H1 (cell line): ENCODE measurements around the gene SERPINE2.

Experiments
- ATF2 ChIP-seq: IDR thresholded peaks from 2 replicates; pipeline ENCODE4 v1.6.1; 2012; ENCODE audit warnings: low read length, inconsistent platforms
- CBX8 ChIP-seq: fragments of 300-800, 300-1000 bp; sonication (generic); IDR thresholded peaks from 2 replicates; pipeline ENCODE4 v1.7.1; 2016; ENCODE audit warnings: low read depth, low read length, borderline replicate concordance
- CHD2 ChIP-seq: IDR thresholded peaks from 2 replicates; pipeline ENCODE4 v1.6.1; 2012; ENCODE audit warnings: low read length, improper control_type of control experiment
- CTCF ChIP-seq, 3 experiments: IDR thresholded peaks; 1 replicate in 2 of 3; 2 replicates in 1 of 3; pipeline versions ENCODE4 v1.5.1 to v1.6.1; 2011; ENCODE audit warnings: low read length in 3 of 3, mild to moderate bottlenecking in 3 of 3, inconsistent platforms in 2 of 3, low read depth in 1 of 3, moderate library complexity in 1 of 3; ENCODE audit not compliant: insufficient read depth in 1 of 3; ENCODE audit errors: control extremely low read depth in 1 of 3
- EGR1 ChIP-seq: IDR thresholded peaks from 2 replicates; pipeline ENCODE4 v1.6.1; 2011; ENCODE audit warnings: low read depth, low read length, borderline replicate concordance
- EZH2 ChIP-seq: fragments of 200-600 bp; sonication (generic); IDR thresholded peaks from 2 replicates; pipeline ENCODE4 v1.7.1; 2012; ENCODE audit warnings: low read depth, mild to moderate bottlenecking, moderate library complexity, low read length, inconsistent platforms; ENCODE audit not compliant: severe bottlenecking
- FOSL1 ChIP-seq: IDR thresholded peaks from 2 replicates; pipeline ENCODE4 v1.6.1; 2011; ENCODE audit warnings: mild to moderate bottlenecking, low read depth, low read length, moderate library complexity; ENCODE audit not compliant: insufficient read depth
- JUN ChIP-seq: IDR thresholded peaks from 2 replicates; pipeline ENCODE4 v1.6.1; 2011; ENCODE audit warnings: low read depth, mild to moderate bottlenecking, improper control_type of control experiment, low read length
- MAFK ChIP-seq: IDR thresholded peaks from 2 replicates; pipeline ENCODE4 v1.6.1; 2012; ENCODE audit warnings: low read depth, mild to moderate bottlenecking, improper control_type of control experiment, low read length
- MAX ChIP-seq: IDR thresholded peaks from 2 replicates; pipeline ENCODE4 v1.6.1; 2012; ENCODE audit warnings: inconsistent platforms
- NANOG ChIP-seq: IDR thresholded peaks from 2 replicates; pipeline ENCODE4 v1.6.1; 2011; ENCODE audit warnings: low read length, low read depth, mild to moderate bottlenecking, inconsistent platforms; ENCODE audit not compliant: insufficient read depth, poor library complexity, severe bottlenecking
- RAD21 ChIP-seq, 2 experiments: IDR thresholded peaks in 1 of 2; conservative IDR thresholded peaks in 1 of 2; 2 replicates each; pipeline ENCODE4 v1.6.1; 2011; ENCODE audit warnings: low read depth in 2 of 2, low read length in 2 of 2, improper control_type of control experiment in 1 of 2, inconsistent platforms in 1 of 2, mild to moderate bottlenecking in 1 of 2, moderate library complexity in 1 of 2
- SRF ChIP-seq: IDR thresholded peaks from 2 replicates; pipeline ENCODE4 v1.6.1; 2011; ENCODE audit warnings: mild to moderate bottlenecking, low read depth, low read length, moderate library complexity
- ZNF274 ChIP-seq: IDR thresholded peaks from 2 replicates; pipeline ENCODE4 v1.7.0; 2012; ENCODE audit warnings: low read length, borderline replicate concordance; ENCODE audit errors: extremely low read depth

- TF ChIP-seq CHD2, result no peak
- TF ChIP-seq ZNF274, result no peak
- TF ChIP-seq RAD21 (IDR thresholded peaks at IDR 0.05 in 1 of 2, conservative IDR thresholded peaks at IDR 0.05 in 1 of 2; ENCODE audit: low read depth in 2 of 2, low read length in 2 of 2), result no peak
- TF ChIP-seq CBX8, result no peak
- no peak for TF ChIP-seq EZH2
- no peak for TF ChIP-seq MAX
- TF ChIP-seq FOSL1, result no peak
- no peak for TF ChIP-seq EGR1
- TF ChIP-seq ATF2, result no peak
- TF ChIP-seq CTCF (IDR thresholded peaks at IDR 0.05; ENCODE audit: control extremely low read depth in 1 of 3, insufficient read depth in 1 of 3, low read depth in 1 of 3, low read length in 3 of 3), result no peak
- no peak for TF ChIP-seq NANOG
- no peak for TF ChIP-seq MAFK
- no peak for TF ChIP-seq SRF
- TF ChIP-seq JUN, result no peak
These were observed 96.0 kb downstream of the SERPINE2 start for GRCh38 chr2:223943135-223943534.
